Measurements from ENCODE around the gene SOBP. TPM values are rescaled to one million over a fixed set of nuclear protein-coding genes. Genes with fewer than 3 reads are reported as not detected.

Gene SOBP, protein sequence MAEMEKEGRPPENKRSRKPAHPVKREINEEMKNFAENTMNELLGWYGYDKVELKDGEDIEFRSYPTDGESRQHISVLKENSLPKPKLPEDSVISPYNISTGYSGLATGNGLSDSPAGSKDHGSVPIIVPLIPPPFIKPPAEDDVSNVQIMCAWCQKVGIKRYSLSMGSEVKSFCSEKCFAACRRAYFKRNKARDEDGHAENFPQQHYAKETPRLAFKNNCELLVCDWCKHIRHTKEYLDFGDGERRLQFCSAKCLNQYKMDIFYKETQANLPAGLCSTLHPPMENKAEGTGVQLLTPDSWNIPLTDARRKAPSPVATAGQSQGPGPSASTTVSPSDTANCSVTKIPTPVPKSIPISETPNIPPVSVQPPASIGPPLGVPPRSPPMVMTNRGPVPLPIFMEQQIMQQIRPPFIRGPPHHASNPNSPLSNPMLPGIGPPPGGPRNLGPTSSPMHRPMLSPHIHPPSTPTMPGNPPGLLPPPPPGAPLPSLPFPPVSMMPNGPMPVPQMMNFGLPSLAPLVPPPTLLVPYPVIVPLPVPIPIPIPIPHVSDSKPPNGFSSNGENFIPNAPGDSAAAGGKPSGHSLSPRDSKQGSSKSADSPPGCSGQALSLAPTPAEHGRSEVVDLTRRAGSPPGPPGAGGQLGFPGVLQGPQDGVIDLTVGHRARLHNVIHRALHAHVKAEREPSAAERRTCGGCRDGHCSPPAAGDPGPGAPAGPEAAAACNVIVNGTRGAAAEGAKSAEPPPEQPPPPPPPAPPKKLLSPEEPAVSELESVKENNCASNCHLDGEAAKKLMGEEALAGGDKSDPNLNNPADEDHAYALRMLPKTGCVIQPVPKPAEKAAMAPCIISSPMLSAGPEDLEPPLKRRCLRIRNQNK
- total RNA-seq (10 to 100 TPM; 18.6 to 20.2 TPM), polyA plus RNA-seq (1 to 10 TPM; 8.2 to 9.0 TPM)
- long read RNA-seq, donor 1, partial matches to known transcripts, result 20 of 31 reads
- long read RNA-seq, donor 1, other reads (novel, unspliced or antisense), result 11 of 31 reads
- long read RNA-seq, donor 2, full-length matches to known transcripts, result 1 of 24 reads
- long read RNA-seq, donor 2, partial matches to known transcripts, result 7 of 24 reads
- long read RNA-seq, donor 2, other reads (novel, unspliced or antisense), result 16 of 24 reads

DNA sequence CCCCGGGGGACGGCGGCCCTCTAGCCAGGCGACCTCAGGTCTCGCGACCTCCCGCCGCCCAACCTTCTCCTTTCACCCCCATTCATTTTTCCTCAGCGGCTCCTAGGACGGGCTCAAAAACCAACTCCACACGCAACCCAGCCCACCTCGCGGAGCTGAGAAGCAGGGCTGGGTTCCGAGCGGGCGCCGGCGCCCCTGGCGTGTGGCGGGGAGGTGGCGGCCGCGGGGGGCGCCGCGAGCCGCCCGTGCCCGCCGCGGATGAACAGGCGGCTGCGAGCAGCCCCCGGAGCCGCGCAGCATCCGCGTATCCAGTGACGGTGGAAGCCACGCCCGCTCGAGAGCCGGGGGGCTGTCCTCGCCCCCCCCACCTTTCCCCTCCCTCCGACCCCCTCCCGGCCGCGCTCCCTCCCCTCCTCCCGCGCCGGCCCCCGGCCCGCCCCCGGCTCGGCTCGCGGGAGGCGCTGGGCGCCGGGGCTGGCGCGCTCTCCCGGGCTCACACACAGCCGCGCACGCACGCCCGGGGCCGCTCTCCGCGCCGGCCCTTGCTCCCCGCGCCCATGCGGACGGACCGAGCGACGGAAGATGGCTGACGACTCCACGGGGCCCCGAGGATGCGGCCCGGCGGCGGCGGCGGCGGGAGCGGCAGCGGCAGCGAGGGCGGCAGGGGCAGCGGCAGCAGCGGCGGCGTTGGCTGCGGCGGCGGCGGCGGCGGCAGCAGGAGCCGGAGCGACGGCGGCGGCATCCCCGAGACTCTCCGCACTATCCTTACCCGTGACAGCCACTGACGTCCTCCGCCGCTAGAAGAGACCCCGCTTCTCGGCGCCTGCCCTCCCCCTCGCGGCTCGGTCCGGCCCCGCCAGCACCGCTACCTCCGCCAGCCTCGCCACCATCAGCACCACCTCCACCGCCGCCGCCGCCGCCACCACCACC is at the start of gene SOBP:
SOBP (plus strand) TSS at position 482 of the 930 bp plus-strand sequence. CDS start 500 bp downstream, outside the sequence.
- no peaks in the 10 kb centered on the region for H3K36me3 ChIP-seq (ENCODE audit: control insufficient read depth in 1 of 2, insufficient read depth in 2 of 2, low read length in 1 of 2)
- no peaks in the 10 kb centered on the region for H3K9me3 ChIP-seq (ENCODE audit: control insufficient read depth, low read length)
- H3K27me3 ChIP-seq (ENCODE audit: control insufficient read depth in 1 of 2, insufficient read depth in 2 of 2, low read length in 1 of 2), result no peaks in the 10 kb centered on the region
- peak within 1 kb of the TSS; percentile 58 to 80 for H3K4me3 ChIP-seq (ENCODE audit: low read length in 2 of 2)
- H3K27ac ChIP-seq (ENCODE audit: low read depth in 1 of 2, low read length in 2 of 2), result peak within 1 kb of the TSS; percentile 51 to 70
- DNase-seq (peak; percentile 75 to 91), ATAC-seq (ENCODE audit: low FRiP score) (peak; percentile 63)
- WGBS, 2 donors, result 0 to 1% methylated on average over 33 to 130 of the region's 130 CpGs
- peaks cover 1 to 5% of the 10 kb centered on the region in 2 donors for H3K4me1 ChIP-seq (ENCODE audit: control insufficient read depth in 1 of 2, insufficient read depth in 2 of 2, low read length in 2 of 2)
- intact Hi-C loops (cut with DNase I), result loop anchor here (2.0 to 5.0 kb wide), 4 partner anchors 29 to 143 kb away; no protein-coding TSS in a partner anchor

DNA sequence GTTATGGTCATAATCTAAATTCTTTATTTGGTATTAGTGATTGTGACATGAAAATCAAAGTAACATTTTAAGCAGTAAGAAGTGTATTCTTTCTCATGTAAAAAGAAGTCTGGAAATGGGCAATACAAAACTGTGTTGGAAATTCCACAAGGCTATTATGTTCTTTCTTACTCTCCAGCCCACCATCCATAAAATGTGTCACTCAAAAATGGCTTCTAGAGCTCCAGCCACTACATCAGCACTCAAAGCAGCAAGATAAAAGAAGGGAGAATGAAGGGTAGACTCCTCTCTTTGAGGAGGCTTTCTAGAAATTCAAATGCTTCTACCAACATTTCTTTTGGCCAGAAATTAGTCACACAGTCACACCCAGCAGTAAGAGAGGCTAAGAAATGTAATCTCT is 49.0 kb upstream of the SOBP start:
- Histone ChIP-seq H3K4me1 (ENCODE audit: control insufficient read depth in 1 of 2, insufficient read depth in 2 of 2, low read length in 2 of 2) (no peaks in the 10 kb centered on the region), H3K4me3 (ENCODE audit: low read length in 2 of 2) (no peak overlapping the region), H3K27me3 (ENCODE audit: control insufficient read depth in 1 of 2, insufficient read depth in 2 of 2, low read length in 1 of 2) (no peaks in the 10 kb centered on the region), H3K36me3 (ENCODE audit: control insufficient read depth in 1 of 2, insufficient read depth in 2 of 2, low read length in 1 of 2) (no peaks in the 10 kb centered on the region), H3K27ac (ENCODE audit: low read depth in 1 of 2, low read length in 2 of 2) (no peak overlapping the region), H3K9me3 (ENCODE audit: control insufficient read depth, low read length) (no peaks in the 10 kb centered on the region)
- DNase-seq, result no peak
- intact Hi-C loops (cut with DNase I), result no loop called here
- no peak for ATAC-seq (ENCODE audit: low FRiP score)

DNA sequence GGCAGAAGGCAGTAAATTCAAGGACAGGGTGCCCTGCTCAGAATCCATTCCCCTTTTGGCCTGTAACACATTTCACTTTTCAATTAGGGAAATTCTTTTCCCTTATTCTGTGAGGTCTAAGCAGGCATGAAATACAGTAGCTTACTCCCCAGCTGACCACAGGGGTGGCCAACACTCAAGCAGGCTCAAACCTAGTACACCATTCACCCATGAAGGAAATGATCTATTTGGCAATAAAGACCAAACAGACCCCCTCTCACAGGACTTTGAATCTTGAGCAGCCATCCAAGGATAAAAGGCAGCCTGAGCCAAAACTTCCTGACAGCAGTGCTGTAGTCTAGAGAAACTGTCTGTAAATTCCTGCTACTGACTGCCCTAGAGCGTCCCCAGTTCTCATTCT is 48.2 kb upstream of the SOBP start:
- Histone ChIP-seq H3K4me1 (ENCODE audit: control insufficient read depth in 1 of 2, insufficient read depth in 2 of 2, low read length in 2 of 2) (no peaks in the 10 kb centered on the region), H3K4me3 (ENCODE audit: low read length in 2 of 2) (no peak overlapping the region), H3K27me3 (ENCODE audit: control insufficient read depth in 1 of 2, insufficient read depth in 2 of 2, low read length in 1 of 2) (no peaks in the 10 kb centered on the region), H3K36me3 (ENCODE audit: control insufficient read depth in 1 of 2, insufficient read depth in 2 of 2, low read length in 1 of 2) (no peaks in the 10 kb centered on the region), H3K27ac (ENCODE audit: low read depth in 1 of 2, low read length in 2 of 2) (no peak overlapping the region), H3K9me3 (ENCODE audit: control insufficient read depth, low read length) (no peaks in the 10 kb centered on the region)
- DNase-seq (no peak), ATAC-seq (ENCODE audit: low FRiP score) (no peak)
- intact Hi-C loops (cut with DNase I), result no loop called here
- WGBS, 2 donors, result 96 to 100% methylated on average over 1 of the region's 1 CpG

DNA sequence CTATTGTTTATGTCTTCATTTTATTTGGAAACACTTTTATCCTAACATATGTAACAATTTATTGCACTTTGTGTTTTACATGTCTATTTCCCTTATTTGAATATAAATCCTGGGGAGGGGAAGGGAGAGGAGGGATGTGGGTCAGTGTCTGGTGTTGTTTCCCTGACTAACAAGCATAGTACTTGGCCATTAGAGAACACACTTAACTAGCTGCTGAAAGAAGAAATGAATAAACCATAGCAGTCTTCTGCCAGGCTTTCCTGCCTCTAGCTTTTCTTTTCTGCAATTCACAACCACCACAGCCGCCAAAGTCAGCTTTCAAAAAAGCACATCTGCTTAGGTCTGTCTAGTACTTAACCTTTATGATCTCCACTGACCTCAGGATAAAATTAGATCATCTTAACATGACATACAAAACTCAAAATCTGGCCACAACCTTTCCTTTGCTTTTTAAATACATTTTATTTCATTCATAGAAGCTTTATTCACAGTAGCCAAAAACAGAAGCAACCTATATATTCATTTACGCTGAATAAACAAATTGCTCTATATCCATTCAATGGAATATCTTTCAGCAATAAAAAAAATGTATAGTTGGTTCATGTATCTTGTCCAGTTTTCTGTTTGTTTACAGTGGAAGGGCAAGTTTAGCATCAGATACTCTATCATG is 46.8 kb upstream of the SOBP start:
- WGBS, 2 donors, result 91 to 98% methylated on average over 2 of the region's 2 CpGs
- H3K27me3 ChIP-seq (ENCODE audit: control insufficient read depth in 1 of 2, insufficient read depth in 2 of 2, low read length in 1 of 2), result no peaks in the 10 kb centered on the region
- ATAC-seq (ENCODE audit: low FRiP score), result no peak
- peaks cover 5% of the 10 kb centered on the region for H3K9me3 ChIP-seq (ENCODE audit: control insufficient read depth, low read length)
- no peak overlapping the region for H3K27ac ChIP-seq (ENCODE audit: low read depth in 1 of 2, low read length in 2 of 2)
- H3K36me3 ChIP-seq (ENCODE audit: control insufficient read depth in 1 of 2, insufficient read depth in 2 of 2, low read length in 1 of 2), result no peaks in the 10 kb centered on the region
- DNase-seq, result no peak
- intact Hi-C loops (cut with DNase I), result no loop called here
- no peak overlapping the region for H3K4me3 ChIP-seq (ENCODE audit: low read length in 2 of 2)
- H3K4me1 ChIP-seq (ENCODE audit: control insufficient read depth in 1 of 2, insufficient read depth in 2 of 2, low read length in 2 of 2), result no peaks in the 10 kb centered on the region

DNA sequence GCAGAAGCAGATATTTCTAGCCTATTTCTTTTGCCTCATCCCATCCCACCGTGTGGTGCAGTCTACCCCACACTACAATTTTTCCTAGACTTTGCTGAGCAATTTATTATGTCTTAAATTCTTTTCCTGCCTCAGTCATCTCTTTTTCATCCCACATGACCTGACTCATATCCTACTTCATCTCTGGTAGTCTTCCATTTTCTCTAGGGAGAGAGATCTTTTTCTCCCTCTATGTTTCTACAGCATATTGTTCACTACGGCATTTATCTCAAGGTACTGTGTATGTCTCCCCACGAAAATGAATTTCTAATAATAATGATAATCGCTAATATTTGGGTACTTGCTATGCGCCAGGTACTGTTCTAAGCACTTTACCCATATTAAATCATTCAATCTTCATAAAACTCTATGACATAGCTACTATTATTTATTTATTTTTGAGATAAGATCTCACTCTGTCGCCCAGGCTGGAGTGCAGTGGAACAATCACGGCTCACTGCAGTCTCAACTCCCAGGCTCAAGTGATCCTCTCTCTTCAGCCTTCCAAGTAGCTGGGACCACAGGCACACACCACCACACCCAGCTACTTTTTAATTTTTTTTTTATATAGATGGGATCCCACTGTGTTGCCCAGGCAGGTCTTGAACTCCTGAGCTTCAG is 46.2 kb upstream of the SOBP start:
- H3K4me3 ChIP-seq (ENCODE audit: low read length in 2 of 2), result no peak overlapping the region
- no peaks in the 10 kb centered on the region for H3K27me3 ChIP-seq (ENCODE audit: control insufficient read depth in 1 of 2, insufficient read depth in 2 of 2, low read length in 1 of 2)
- peaks cover 5% of the 10 kb centered on the region for H3K9me3 ChIP-seq (ENCODE audit: control insufficient read depth, low read length)
- intact Hi-C loops (cut with DNase I), result no loop called here
- no peak for DNase-seq
- H3K36me3 ChIP-seq (ENCODE audit: control insufficient read depth in 1 of 2, insufficient read depth in 2 of 2, low read length in 1 of 2), result no peaks in the 10 kb centered on the region
- WGBS, 2 donors, result 84 to 86% methylated on average over 7 of the region's 7 CpGs
- no peak overlapping the region for H3K27ac ChIP-seq (ENCODE audit: low read depth in 1 of 2, low read length in 2 of 2)
- no peak for ATAC-seq (ENCODE audit: low FRiP score)
- no peaks in the 10 kb centered on the region for H3K4me1 ChIP-seq (ENCODE audit: control insufficient read depth in 1 of 2, insufficient read depth in 2 of 2, low read length in 2 of 2)

DNA sequence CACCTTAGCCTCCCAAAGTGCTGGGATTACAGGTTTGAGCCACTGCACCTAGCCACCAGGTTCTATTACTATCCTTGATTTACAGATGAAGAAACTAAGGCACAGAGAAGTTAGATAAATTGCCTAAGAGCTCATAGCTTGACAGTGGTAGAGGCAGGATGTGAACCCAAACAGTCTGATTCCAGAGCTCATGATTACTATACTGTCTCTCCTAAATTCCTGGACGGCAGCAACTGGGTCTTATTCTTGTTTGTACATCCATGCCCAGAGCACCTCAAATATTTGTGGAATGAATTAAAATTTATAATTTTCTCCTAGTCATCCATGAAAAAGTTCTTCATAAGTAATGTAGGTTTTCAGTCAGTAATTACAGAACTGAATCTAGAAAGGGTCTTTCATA is 45.6 kb upstream of the SOBP start:
- Histone ChIP-seq H3K4me1 (ENCODE audit: control insufficient read depth in 1 of 2, insufficient read depth in 2 of 2, low read length in 2 of 2) (no peaks in the 10 kb centered on the region), H3K36me3 (ENCODE audit: control insufficient read depth in 1 of 2, insufficient read depth in 2 of 2, low read length in 1 of 2) (no peaks in the 10 kb centered on the region), H3K4me3 (ENCODE audit: low read length in 2 of 2) (no peak overlapping the region), H3K27me3 (ENCODE audit: control insufficient read depth in 1 of 2, insufficient read depth in 2 of 2, low read length in 1 of 2) (no peaks in the 10 kb centered on the region), H3K9me3 (ENCODE audit: control insufficient read depth, low read length) (peaks cover 5% of the 10 kb centered on the region), H3K27ac (ENCODE audit: low read depth in 1 of 2, low read length in 2 of 2) (no peak overlapping the region)
- DNase-seq, result no peak
- intact Hi-C loops (cut with DNase I), result no loop called here
- WGBS, 2 donors, result 85 to 87% methylated on average over 1 of the region's 1 CpG
- ATAC-seq (ENCODE audit: low FRiP score), result no peak

DNA sequence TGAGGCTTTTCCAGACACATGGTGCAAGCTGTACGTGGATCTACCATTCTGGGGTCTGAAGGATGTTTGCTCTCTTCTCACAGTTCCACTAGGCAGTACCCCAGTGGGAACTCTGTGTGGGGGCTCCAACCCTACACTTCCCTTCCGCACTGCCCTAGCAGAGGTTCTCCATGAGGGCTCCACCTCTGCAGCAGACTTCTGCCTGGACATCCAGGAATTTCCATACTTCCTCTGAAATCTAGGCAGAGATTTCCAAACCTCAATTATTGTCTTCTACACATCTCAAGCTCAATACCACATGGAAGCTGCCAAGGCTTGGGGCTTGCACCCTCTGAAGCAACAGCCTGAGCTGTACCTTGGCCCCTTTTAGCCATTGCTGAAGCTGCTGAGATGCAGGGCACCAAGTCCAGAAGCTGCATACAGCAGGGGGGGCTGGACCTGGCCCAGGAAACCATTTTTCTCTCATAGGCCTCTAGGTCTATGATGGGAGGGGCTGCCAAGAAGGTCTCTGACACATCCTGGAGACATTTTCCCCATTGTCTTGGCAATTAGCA is 42.2 kb upstream of the SOBP start:
- intact Hi-C loops (cut with DNase I), result no loop called here
- peaks cover 5% of the 10 kb centered on the region for H3K9me3 ChIP-seq (ENCODE audit: control insufficient read depth, low read length)
- no peak overlapping the region for H3K4me3 ChIP-seq (ENCODE audit: low read length in 2 of 2)
- DNase-seq (no peak), ATAC-seq (ENCODE audit: low FRiP score) (no peak)
- no peaks in the 10 kb centered on the region for H3K36me3 ChIP-seq (ENCODE audit: control insufficient read depth in 1 of 2, insufficient read depth in 2 of 2, low read length in 1 of 2)
- 96 to 98% methylated on average over 2 of the region's 2 CpGs for WGBS, 2 donors
- H3K27ac ChIP-seq (ENCODE audit: low read depth in 1 of 2, low read length in 2 of 2), result no peak overlapping the region
- no peaks in the 10 kb centered on the region for H3K4me1 ChIP-seq (ENCODE audit: control insufficient read depth in 1 of 2, insufficient read depth in 2 of 2, low read length in 2 of 2)
- H3K27me3 ChIP-seq (ENCODE audit: control insufficient read depth in 1 of 2, insufficient read depth in 2 of 2, low read length in 1 of 2), result no peaks in the 10 kb centered on the region

Data from aorta (tissue), 5 donors.